Prostate gland (tissue), 2 donors: ENCODE measurements around the gene RAD51B.

ENCODE experiments used
- POLR2A ChIP-seq: fragments of 450-650 bp; IDR thresholded peaks from one replicate; pipeline ENCODE4 v1.6.1; 2016; ENCODE audit warnings: antibody characterized with exemption, mild to moderate bottlenecking
- POLR2AphosphoS5 ChIP-seq: sonication (generic); formaldehyde crosslinking; IDR thresholded peaks from one replicate; pipeline ENCODE4 v1.6.1; 2017; ENCODE audit warnings: antibody characterized with exemption
- TF ChIP-seq, protein P1 (sequence below), 4 experiments: fragments of 200-600 bp in 2 of 4; fragments of 450-650 bp in 2 of 4; sonication (generic) in 2 of 4; IDR thresholded peaks; 1 replicate in 3 of 4; 2 replicates in 1 of 4; pipeline ENCODE4 v1.5.1; 2016 to 2019; ENCODE audit warnings: antibody characterized with exemption in 4 of 4, mild to moderate bottlenecking in 2 of 4, moderate library complexity in 2 of 4

DNA sequence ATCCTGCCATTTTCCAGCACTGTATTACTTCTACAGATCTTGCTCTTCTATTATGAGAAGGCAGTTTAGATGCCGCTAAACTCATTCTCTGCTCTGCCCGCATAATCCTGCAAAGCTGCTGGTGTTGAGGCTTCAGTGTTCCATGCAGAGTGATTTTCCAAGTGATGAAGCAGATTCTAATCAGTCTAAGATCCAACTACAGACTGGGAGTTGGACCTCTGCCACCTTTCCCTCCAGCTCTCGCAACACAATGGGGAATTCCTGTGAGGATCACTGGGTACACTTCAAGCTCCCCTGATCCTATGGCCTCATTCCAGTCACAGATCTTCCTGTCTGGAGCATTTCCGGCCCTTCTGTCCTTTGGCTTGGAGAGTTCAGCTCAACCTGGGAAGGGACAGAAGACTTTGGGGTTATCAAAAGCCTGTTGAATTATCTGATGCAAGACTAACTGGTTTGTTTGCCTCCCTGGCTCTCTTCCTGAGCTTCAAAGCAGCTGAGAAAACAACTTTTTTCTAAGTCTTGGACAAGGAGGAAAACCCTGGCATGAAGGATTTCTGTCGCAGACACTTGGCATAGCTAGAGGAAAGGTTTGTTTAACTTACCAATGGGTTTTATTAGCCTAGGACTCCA, 639.4 kb downstream of the RAD51B start:
- TF ChIP-seq, protein P1, sequence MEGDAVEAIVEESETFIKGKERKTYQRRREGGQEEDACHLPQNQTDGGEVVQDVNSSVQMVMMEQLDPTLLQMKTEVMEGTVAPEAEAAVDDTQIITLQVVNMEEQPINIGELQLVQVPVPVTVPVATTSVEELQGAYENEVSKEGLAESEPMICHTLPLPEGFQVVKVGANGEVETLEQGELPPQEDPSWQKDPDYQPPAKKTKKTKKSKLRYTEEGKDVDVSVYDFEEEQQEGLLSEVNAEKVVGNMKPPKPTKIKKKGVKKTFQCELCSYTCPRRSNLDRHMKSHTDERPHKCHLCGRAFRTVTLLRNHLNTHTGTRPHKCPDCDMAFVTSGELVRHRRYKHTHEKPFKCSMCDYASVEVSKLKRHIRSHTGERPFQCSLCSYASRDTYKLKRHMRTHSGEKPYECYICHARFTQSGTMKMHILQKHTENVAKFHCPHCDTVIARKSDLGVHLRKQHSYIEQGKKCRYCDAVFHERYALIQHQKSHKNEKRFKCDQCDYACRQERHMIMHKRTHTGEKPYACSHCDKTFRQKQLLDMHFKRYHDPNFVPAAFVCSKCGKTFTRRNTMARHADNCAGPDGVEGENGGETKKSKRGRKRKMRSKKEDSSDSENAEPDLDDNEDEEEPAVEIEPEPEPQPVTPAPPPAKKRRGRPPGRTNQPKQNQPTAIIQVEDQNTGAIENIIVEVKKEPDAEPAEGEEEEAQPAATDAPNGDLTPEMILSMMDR (IDR thresholded peaks at IDR 0.05): no peak
- peak; percentile 86 for TF ChIP-seq POLR2AphosphoS5
- no peak for TF ChIP-seq POLR2A
